PC-3 (cell line): ENCODE measurements around the gene FAM186B.

Source experiments
- EZH2 ChIP-seq: fragments of 300-600 bp; sonication (generic); IDR thresholded peaks from one replicate; pipeline ENCODE4 v1.6.1; 2017; ENCODE audit warnings: antibody characterized with exemption, mild to moderate bottlenecking, low read length; ENCODE audit not compliant: unreplicated experiment
- EZH2phosphoT487 ChIP-seq: fragments of 300-600 bp; sonication (generic); IDR thresholded peaks from 2 replicates; pipeline ENCODE4 v1.6.1; 2018; ENCODE audit warnings: mild to moderate bottlenecking, antibody characterized with exemption, low read length, borderline replicate concordance
- TF ChIP-seq, protein P1 (sequence below): fragments of 300-600 bp; sonication (generic); conservative IDR thresholded peaks from 2 replicates; pipeline ENCODE4 v1.5.1; 2017; ENCODE audit warnings: antibody characterized with exemption, low read depth, mild to moderate bottlenecking, low read length

DNA sequence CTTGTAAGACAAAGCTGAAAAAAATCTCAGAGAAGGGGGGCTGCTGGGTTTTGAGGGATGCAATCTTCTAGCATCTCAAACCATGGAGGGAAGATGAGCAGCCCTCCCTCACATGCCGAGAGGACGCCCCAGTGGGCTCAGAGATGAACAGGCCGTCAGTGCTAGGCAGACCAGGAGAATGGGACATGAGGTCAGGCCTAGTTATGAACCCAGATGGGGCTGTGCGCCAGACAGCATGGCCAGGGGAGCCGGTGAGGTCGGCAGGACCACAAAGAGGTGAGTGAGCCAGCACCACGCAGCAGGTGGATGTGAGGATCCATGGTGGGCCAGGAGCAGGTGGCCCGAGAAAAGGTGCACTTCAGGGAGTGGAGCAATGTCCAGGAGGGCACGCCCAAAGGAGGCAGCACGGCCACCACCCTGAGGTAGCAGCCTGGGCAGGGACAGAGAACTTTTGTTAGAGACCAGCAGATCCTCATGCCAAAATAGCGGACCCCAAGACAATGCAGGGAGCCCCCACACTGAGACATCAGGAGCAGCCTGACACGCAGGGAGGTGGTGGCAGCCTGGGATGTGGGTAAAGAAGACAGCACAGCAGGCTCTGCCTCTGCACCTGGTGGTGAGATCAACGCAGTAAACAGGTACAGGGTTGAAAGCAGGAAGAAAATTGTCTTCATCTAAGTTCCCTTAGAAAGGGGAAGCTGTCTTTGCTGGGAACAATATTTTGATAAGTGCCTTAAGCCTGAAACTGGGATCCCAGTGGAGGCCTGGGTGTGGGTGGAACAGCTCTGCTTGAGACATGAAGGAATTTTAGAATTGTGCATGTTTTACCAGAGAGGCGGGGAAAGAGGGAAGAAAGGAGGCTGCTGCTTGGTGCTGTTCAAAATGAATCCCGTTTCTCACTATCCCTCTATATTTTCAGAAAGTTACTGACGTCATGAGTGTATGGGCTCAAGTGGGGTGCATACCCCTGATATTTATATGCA lies 19.7 kb downstream of the FAM186B start:
- TF ChIP-seq, protein P1, sequence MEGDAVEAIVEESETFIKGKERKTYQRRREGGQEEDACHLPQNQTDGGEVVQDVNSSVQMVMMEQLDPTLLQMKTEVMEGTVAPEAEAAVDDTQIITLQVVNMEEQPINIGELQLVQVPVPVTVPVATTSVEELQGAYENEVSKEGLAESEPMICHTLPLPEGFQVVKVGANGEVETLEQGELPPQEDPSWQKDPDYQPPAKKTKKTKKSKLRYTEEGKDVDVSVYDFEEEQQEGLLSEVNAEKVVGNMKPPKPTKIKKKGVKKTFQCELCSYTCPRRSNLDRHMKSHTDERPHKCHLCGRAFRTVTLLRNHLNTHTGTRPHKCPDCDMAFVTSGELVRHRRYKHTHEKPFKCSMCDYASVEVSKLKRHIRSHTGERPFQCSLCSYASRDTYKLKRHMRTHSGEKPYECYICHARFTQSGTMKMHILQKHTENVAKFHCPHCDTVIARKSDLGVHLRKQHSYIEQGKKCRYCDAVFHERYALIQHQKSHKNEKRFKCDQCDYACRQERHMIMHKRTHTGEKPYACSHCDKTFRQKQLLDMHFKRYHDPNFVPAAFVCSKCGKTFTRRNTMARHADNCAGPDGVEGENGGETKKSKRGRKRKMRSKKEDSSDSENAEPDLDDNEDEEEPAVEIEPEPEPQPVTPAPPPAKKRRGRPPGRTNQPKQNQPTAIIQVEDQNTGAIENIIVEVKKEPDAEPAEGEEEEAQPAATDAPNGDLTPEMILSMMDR: no peak
- TF ChIP-seq EZH2phosphoT487 (no peak), EZH2 (no peak)
